Inflammatory macrophage treated with lipopolysaccharide for 4 hours (primary cell): ENCODE measurements around the gene OVCA2.
"Not testable (repeated sequence)": the region's sequence is repeated elsewhere in the genome, so short reads cannot be mapped to it uniquely, and the experiment has no call there.

Experiments used
- DNase-seq: peaks from one replicate; pipeline ENCODE4 v3.0.0-alpha.2; 2020

OVCA2 gene

GRCh38 chr17:2041561-2042389 lies at the start of gene OVCA2:
TSS of gene OVCA2 (plus strand) at chr17:2042022. CDS start at chr17:2042048, 26 bp downstream.
- DNase-seq, result peak; percentile 94

- no peak for DNase-seq
Measured at GRCh38 chr17:1992541-1992940, 49.3 kb upstream of the OVCA2 start.

GRCh38 chr17:1994707-1995106 lies 47.1 kb upstream of the OVCA2 start:
- DNase-seq, result no peak

- no peak for DNase-seq
Measured at GRCh38 chr17:1995321-1995892, 46.4 kb upstream of the OVCA2 start.

- no peak for DNase-seq
Measured at GRCh38 chr17:1995907-1996799, 45.7 kb upstream of the OVCA2 start.

GRCh38 chr17:1996800-1997288 lies 45.0 kb upstream of the OVCA2 start:
- DNase-seq, result no peak

- DNase-seq, result no peak
Measured at GRCh38 chr17:1997289-1997926, 44.4 kb upstream of the OVCA2 start.

- DNase-seq, result no peak
Measured at GRCh38 chr17:1997927-1998742, 43.7 kb upstream of the OVCA2 start.

GRCh38 chr17:1999557-2000251 lies 42.1 kb upstream of the OVCA2 start:
- no peak for DNase-seq

GRCh38 chr17:2002767-2003329 lies 39.0 kb upstream of the OVCA2 start:
- DNase-seq, result no peak

- no peak for DNase-seq
Measured at GRCh38 chr17:2003525-2003924, 38.3 kb upstream of the OVCA2 start.

- DNase-seq, result no peak
Measured at GRCh38 chr17:2004435-2004952, 37.3 kb upstream of the OVCA2 start.

- DNase-seq, result no peak
Measured at GRCh38 chr17:2008332-2009126, 33.3 kb upstream of the OVCA2 start.

GRCh38 chr17:2009737-2010136 lies 32.1 kb upstream of the OVCA2 start:
- no peak for DNase-seq

GRCh38 chr17:2011411-2012371 lies 30.1 kb upstream of the OVCA2 start:
- no peak for DNase-seq

GRCh38 chr17:2012499-2012898 lies 29.3 kb upstream of the OVCA2 start:
- no peak for DNase-seq

- DNase-seq, result not testable (repeated sequence)
Measured at GRCh38 chr17:2013220-2013993, 28.4 kb upstream of the OVCA2 start.

GRCh38 chr17:2013994-2014317 lies 27.9 kb upstream of the OVCA2 start:
- DNase-seq, result no peak
